ENCODE data around the gene PDHB. TPM values are rescaled to one million over a fixed set of nuclear protein-coding genes. Genes with fewer than 3 reads are reported as not detected.

PDHB gene
- total RNA-seq, 1 donor from 2014 or later: 30.7 TPM

GRCh38 chr3:58434511-58434910 is 879 bp upstream of the PDHB start:
- Histone ChIP-seq H3K27ac (peak overlapping the region; percentile 84 to 89), H3K27me3 (no peaks in the 10 kb centered on the region), H3K9me3 (no peaks in the 10 kb centered on the region), H3K36me3 (peaks cover 20 to 23% of the 10 kb centered on the region in 2 donors), H3K4me1 (peaks cover 0 to 16% of the 10 kb centered on the region in 2 donors), H3K4me3 (no peak overlapping the region)
- DNase-seq (ENCODE audit: low spot score in 2 of 2): no peak
- intact Hi-C loops (cut with DNase I): no loop called here
- no peak for TF ChIP-seq CTCF (IDR thresholded peaks at IDR 0.05)

- intact Hi-C loops (cut with DNase I): no loop called here
- peaks cover 24 to 26% of the 10 kb centered on the region in 2 donors for H3K36me3 ChIP-seq
- no peaks in the 10 kb centered on the region for H3K9me3 ChIP-seq
- no peak for DNase-seq (ENCODE audit: low spot score in 2 of 2)
- H3K4me1 ChIP-seq: peaks cover 0 to 16% of the 10 kb centered on the region in 2 donors
- H3K4me3 ChIP-seq: peak overlapping the region; percentile 73 to 76
- H3K27me3 ChIP-seq: no peaks in the 10 kb centered on the region
- no peak for TF ChIP-seq CTCF (IDR thresholded peaks at IDR 0.05)
- peak overlapping the region; percentile 84 to 89 for H3K27ac ChIP-seq
Observed at GRCh38 chr3:58434168-58434504, 504 bp upstream of the PDHB start.

- Histone ChIP-seq H3K4me1 (peaks cover 0 to 16% of the 10 kb centered on the region in 2 donors), H3K9me3 (no peaks in the 10 kb centered on the region), H3K27ac (peak overlapping the region; percentile 84 to 89), H3K36me3 (peaks cover 35 to 39% of the 10 kb centered on the region in 2 donors), H3K4me3 (peak overlapping the region; percentile 73 to 76), H3K27me3 (no peaks in the 10 kb centered on the region)
- intact Hi-C loops (cut with DNase I): loop anchor here (1.0 kb wide), 1 partner anchor 58 kb away; no protein-coding TSS in a partner anchor
- no peak for DNase-seq (ENCODE audit: low spot score in 2 of 2)
- no peak for TF ChIP-seq CTCF (IDR thresholded peaks at IDR 0.05)
Observed at GRCh38 chr3:58432905-58433304, 727 bp downstream of the PDHB start.

- peaks cover 66 to 68% of the 10 kb centered on the region in 2 donors for H3K36me3 ChIP-seq
- no peak for DNase-seq (ENCODE audit: low spot score in 2 of 2)
- H3K4me1 ChIP-seq: peaks cover 0 to 12% of the 10 kb centered on the region in 2 donors
- intact Hi-C loops (cut with DNase I): no loop called here
- no peaks in the 10 kb centered on the region for H3K27me3 ChIP-seq
- no peak for TF ChIP-seq CTCF (IDR thresholded peaks at IDR 0.05)
- H3K9me3 ChIP-seq: no peaks in the 10 kb centered on the region
- H3K27ac ChIP-seq: no peak overlapping the region
- H3K4me3 ChIP-seq: no peak overlapping the region
Observed at GRCh38 chr3:58429657-58430056, 4.0 kb downstream of the PDHB start.

- Histone ChIP-seq H3K9me3 (no peaks in the 10 kb centered on the region), H3K4me3 (no peak overlapping the region), H3K27me3 (no peaks in the 10 kb centered on the region), H3K4me1 (peaks cover 0 to 12% of the 10 kb centered on the region in 2 donors), H3K27ac (no peak overlapping the region), H3K36me3 (peaks cover 74 to 83% of the 10 kb centered on the region in 2 donors)
- TF ChIP-seq CTCF (IDR thresholded peaks at IDR 0.05): no peak
- intact Hi-C loops (cut with DNase I): no loop called here
- no peak for DNase-seq (ENCODE audit: low spot score in 2 of 2)
Observed at GRCh38 chr3:58427661-58428361, 5.8 kb downstream of the PDHB start.

Measured in ascending aorta (tissue), 2 donors.